ENCODE data around the gene IZUMO2. TPM values are rescaled to one million over a fixed set of nuclear protein-coding genes. Genes with fewer than 3 reads are reported as not detected.

IZUMO2 gene
- total RNA-seq, 1 experiment from 2014 or later, result not detected

DNA sequence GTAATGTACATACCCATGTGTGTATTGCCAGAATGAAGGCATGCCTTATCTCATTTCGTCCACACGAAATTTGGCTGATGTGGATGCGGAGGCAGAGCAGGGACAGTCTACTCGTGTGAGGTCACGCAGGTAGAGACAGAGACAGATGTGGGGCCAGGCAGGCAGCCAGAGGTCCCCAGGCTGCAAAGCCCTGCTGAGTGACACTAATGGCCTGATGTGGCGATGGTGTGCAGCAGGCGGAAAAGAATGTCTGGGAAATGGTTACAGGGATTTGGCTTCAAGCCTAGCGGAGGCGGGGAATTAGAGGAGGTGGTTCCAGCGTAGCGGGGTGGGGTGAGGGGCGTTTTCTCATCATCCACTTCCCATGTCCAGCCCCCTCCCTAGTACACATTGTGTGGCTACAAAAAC is 4.2 kb upstream of the IZUMO2 start:
- Histone ChIP-seq H3K4me3 (ENCODE audit: low read depth in 2 of 2, low read length in 2 of 2) (no peak overlapping the region), H3K9me3 (ENCODE audit: control insufficient read depth, insufficient read depth, low read depth, low read length) (no peaks in the 10 kb centered on the region), H3K27me3 (ENCODE audit: control insufficient read depth, insufficient read depth, low read length) (no peaks in the 10 kb centered on the region), H3K36me3 (ENCODE audit: control insufficient read depth, insufficient read depth, low read length) (no peaks in the 10 kb centered on the region), H3K4me1 (ENCODE audit: control insufficient read depth, insufficient read depth, low read length) (no peaks in the 10 kb centered on the region), H3K27ac (ENCODE audit: low read length) (no peak overlapping the region)
- no TSS peak for BruUV-seq (replicated peaks)
- DNase-seq (ENCODE audit: low read depth, low spot score) (no peak), ATAC-seq (no peak)
- TF ChIP-seq TCF7L2 (IDR thresholded peaks at IDR 0.05; ENCODE audit: low read depth, low read length) (no peak), POLR2AphosphoS5 (IDR thresholded peaks at IDR 0.05; ENCODE audit: low read depth, low read length) (no peak), SIN3A (IDR thresholded peaks at IDR 0.05; ENCODE audit: borderline replicate concordance, insufficient read depth, low read depth, low read length) (no peak)
- TF ChIP-seq, protein P1, sequence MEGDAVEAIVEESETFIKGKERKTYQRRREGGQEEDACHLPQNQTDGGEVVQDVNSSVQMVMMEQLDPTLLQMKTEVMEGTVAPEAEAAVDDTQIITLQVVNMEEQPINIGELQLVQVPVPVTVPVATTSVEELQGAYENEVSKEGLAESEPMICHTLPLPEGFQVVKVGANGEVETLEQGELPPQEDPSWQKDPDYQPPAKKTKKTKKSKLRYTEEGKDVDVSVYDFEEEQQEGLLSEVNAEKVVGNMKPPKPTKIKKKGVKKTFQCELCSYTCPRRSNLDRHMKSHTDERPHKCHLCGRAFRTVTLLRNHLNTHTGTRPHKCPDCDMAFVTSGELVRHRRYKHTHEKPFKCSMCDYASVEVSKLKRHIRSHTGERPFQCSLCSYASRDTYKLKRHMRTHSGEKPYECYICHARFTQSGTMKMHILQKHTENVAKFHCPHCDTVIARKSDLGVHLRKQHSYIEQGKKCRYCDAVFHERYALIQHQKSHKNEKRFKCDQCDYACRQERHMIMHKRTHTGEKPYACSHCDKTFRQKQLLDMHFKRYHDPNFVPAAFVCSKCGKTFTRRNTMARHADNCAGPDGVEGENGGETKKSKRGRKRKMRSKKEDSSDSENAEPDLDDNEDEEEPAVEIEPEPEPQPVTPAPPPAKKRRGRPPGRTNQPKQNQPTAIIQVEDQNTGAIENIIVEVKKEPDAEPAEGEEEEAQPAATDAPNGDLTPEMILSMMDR (IDR thresholded peaks at IDR 0.05), result no peak
- TF ChIP-seq, protein P2, sequence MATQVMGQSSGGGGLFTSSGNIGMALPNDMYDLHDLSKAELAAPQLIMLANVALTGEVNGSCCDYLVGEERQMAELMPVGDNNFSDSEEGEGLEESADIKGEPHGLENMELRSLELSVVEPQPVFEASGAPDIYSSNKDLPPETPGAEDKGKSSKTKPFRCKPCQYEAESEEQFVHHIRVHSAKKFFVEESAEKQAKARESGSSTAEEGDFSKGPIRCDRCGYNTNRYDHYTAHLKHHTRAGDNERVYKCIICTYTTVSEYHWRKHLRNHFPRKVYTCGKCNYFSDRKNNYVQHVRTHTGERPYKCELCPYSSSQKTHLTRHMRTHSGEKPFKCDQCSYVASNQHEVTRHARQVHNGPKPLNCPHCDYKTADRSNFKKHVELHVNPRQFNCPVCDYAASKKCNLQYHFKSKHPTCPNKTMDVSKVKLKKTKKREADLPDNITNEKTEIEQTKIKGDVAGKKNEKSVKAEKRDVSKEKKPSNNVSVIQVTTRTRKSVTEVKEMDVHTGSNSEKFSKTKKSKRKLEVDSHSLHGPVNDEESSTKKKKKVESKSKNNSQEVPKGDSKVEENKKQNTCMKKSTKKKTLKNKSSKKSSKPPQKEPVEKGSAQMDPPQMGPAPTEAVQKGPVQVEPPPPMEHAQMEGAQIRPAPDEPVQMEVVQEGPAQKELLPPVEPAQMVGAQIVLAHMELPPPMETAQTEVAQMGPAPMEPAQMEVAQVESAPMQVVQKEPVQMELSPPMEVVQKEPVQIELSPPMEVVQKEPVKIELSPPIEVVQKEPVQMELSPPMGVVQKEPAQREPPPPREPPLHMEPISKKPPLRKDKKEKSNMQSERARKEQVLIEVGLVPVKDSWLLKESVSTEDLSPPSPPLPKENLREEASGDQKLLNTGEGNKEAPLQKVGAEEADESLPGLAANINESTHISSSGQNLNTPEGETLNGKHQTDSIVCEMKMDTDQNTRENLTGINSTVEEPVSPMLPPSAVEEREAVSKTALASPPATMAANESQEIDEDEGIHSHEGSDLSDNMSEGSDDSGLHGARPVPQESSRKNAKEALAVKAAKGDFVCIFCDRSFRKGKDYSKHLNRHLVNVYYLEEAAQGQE (IDR thresholded peaks at IDR 0.05; ENCODE audit: insufficient read depth in 1 of 2, low read depth in 2 of 2, low read length in 1 of 2), result no peak
- intact Hi-C loops (cut with micrococcal nuclease; ENCODE audit: unreplicated experiment), result no loop called here
- POLR2A ChIA-PET, result no interaction called here
- in situ Hi-C loops (cut with HindIII; ENCODE audit: low pct_unique_long_range_greater_than_20kb, low sequenced_read_pairs), result no loop called here
- CTCF ChIA-PET, result no interaction called here

DNA sequence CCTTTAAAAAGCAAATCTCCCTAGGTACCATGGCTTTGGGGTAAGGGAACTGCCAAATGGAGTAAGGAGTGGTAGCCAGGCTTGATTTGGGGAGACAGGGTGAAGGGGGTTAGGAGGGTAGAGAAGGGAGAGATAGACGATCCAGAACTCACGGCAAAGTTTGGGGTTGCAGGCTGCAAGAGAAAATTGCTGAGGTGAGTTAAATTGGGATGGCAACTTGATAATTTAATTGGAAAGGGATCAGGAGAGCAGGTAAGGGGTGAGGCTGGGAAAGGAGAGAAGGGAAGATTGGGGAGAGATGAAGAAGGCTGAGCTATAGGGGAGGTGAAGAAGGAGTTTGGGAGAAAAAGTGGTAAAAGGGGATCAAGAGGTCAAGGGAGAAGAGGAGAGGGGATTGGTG is 4.0 kb downstream of the IZUMO2 start:
- no peak for ATAC-seq

More for the DNA sequence above, 4.0 kb downstream of the IZUMO2 start:
- Histone ChIP-seq H3K9me3 (ENCODE audit: control insufficient read depth, insufficient read depth, low read depth, low read length) (no peaks in the 10 kb centered on the region), H3K4me3 (ENCODE audit: low read depth in 2 of 2, low read length in 2 of 2) (no peak overlapping the region), H3K4me1 (ENCODE audit: control insufficient read depth, insufficient read depth, low read length) (no peaks in the 10 kb centered on the region), H3K36me3 (ENCODE audit: control insufficient read depth, insufficient read depth, low read length) (no peaks in the 10 kb centered on the region), H3K27ac (ENCODE audit: low read length) (no peak overlapping the region), H3K27me3 (ENCODE audit: control insufficient read depth, insufficient read depth, low read length) (peaks cover 2% of the 10 kb centered on the region; the same call in 1 of the 2 replicates)
- no peak for DNase-seq (ENCODE audit: low read depth, low spot score)
- CTCF ChIA-PET, result interaction anchor here (0.7 kb wide), 1 partner anchor 91 kb away, joined by 4 read pairs; no protein-coding TSS in a partner anchor
- no peak for TF ChIP-seq TCF7L2 (IDR thresholded peaks at IDR 0.05; ENCODE audit: low read depth, low read length)
- TF ChIP-seq, protein P1 (IDR thresholded peaks at IDR 0.05), result no peak
- no peak for TF ChIP-seq SIN3A (IDR thresholded peaks at IDR 0.05; ENCODE audit: borderline replicate concordance, insufficient read depth, low read depth, low read length)
- TF ChIP-seq, protein P2 (IDR thresholded peaks at IDR 0.05; ENCODE audit: insufficient read depth in 1 of 2, low read depth in 2 of 2, low read length in 1 of 2), result no peak
- TF ChIP-seq POLR2AphosphoS5 (IDR thresholded peaks at IDR 0.05; ENCODE audit: low read depth, low read length), result no peak
- BruUV-seq (replicated peaks), result no TSS peak
- intact Hi-C loops (cut with micrococcal nuclease; ENCODE audit: unreplicated experiment), result no loop called here
- POLR2A ChIA-PET, result no interaction called here
- in situ Hi-C loops (cut with HindIII; ENCODE audit: low pct_unique_long_range_greater_than_20kb, low sequenced_read_pairs), result no loop called here

All from Panc1 (cell line).